Measurements from ENCODE around the gene CNOT11.
A peak's percentile ranks its signal among the peaks of the same experiment; 100 is the strongest.

Gene CNOT11

GRCh38 chr2:101270700-101271259 lies 18.1 kb downstream of the CNOT11 start:
- no peak for DNase-seq
- H3K27me3 ChIP-seq (ENCODE audit: insufficient read depth, low read depth, severe bottlenecking), result no peaks in the 10 kb centered on the region
- H3K27ac ChIP-seq, result no peak overlapping the region
- H3K9me3 ChIP-seq (ENCODE audit: severe bottlenecking), result no peaks in the 10 kb centered on the region
- no peak for TF ChIP-seq CTCF (IDR thresholded peaks at IDR 0.05; ENCODE audit: low read depth, low read length)
- peaks cover 79% of the 10 kb centered on the region for H3K36me3 ChIP-seq
- no peak overlapping the region for H3K4me3 ChIP-seq (ENCODE audit: low read depth, low read length)

GRCh38 chr2:101272045-101272784 lies 19.5 kb downstream of the CNOT11 start:
- Histone ChIP-seq H3K27me3 (ENCODE audit: insufficient read depth, low read depth, severe bottlenecking) (no peaks in the 10 kb centered on the region), H3K27ac (no peak overlapping the region), H3K36me3 (peaks cover 66% of the 10 kb centered on the region), H3K9me3 (ENCODE audit: severe bottlenecking) (no peaks in the 10 kb centered on the region), H3K4me3 (ENCODE audit: low read depth, low read length) (no peak overlapping the region)
- no peak for DNase-seq
- TF ChIP-seq CTCF (IDR thresholded peaks at IDR 0.05; ENCODE audit: low read depth, low read length), result no peak

GRCh38 chr2:101273056-101273455 lies 20.4 kb downstream of the CNOT11 start:
- TF ChIP-seq CTCF (IDR thresholded peaks at IDR 0.05; ENCODE audit: low read depth, low read length), result peak; percentile 34; the same call in 1 of the 2 replicates
- Histone ChIP-seq H3K27ac (no peak overlapping the region), H3K36me3 (peaks cover 66% of the 10 kb centered on the region), H3K4me3 (ENCODE audit: low read depth, low read length) (no peak overlapping the region), H3K27me3 (ENCODE audit: insufficient read depth, low read depth, severe bottlenecking) (no peaks in the 10 kb centered on the region), H3K9me3 (ENCODE audit: severe bottlenecking) (no peaks in the 10 kb centered on the region)
- DNase-seq, result no peak

- H3K27ac ChIP-seq, result no peak overlapping the region
- peaks cover 66% of the 10 kb centered on the region for H3K36me3 ChIP-seq
- no peaks in the 10 kb centered on the region for H3K9me3 ChIP-seq (ENCODE audit: severe bottlenecking)
- DNase-seq, result no peak
- no peak for TF ChIP-seq CTCF (IDR thresholded peaks at IDR 0.05; ENCODE audit: low read depth, low read length)
- H3K27me3 ChIP-seq (ENCODE audit: insufficient read depth, low read depth, severe bottlenecking), result no peaks in the 10 kb centered on the region
- no peak overlapping the region for H3K4me3 ChIP-seq (ENCODE audit: low read depth, low read length)
Observed at GRCh38 chr2:101274142-101274541, 21.5 kb downstream of the CNOT11 start.

GRCh38 chr2:101277111-101277510 lies 24.4 kb downstream of the CNOT11 start:
- Histone ChIP-seq H3K36me3 (peaks cover 72% of the 10 kb centered on the region), H3K27me3 (ENCODE audit: insufficient read depth, low read depth, severe bottlenecking) (no peaks in the 10 kb centered on the region), H3K4me3 (ENCODE audit: low read depth, low read length) (no peak overlapping the region), H3K27ac (no peak overlapping the region), H3K9me3 (ENCODE audit: severe bottlenecking) (no peaks in the 10 kb centered on the region)
- TF ChIP-seq CTCF (IDR thresholded peaks at IDR 0.05; ENCODE audit: low read depth, low read length), result peak; percentile 21; the same call in 1 of the 2 replicates
- peak; percentile 22 for DNase-seq
